H1 (cell line): Measurements from ENCODE around the gene IFIT2. TPM values are rescaled to one million over a fixed set of nuclear protein-coding genes. Genes with fewer than 3 reads are reported as not detected.

Experiments used
- CTCF ChIA-PET: fragments of 300-600 bp; sonication (Branson Sonifier 250); formaldehyde crosslinking; loops from one replicate; lab custom pipeline; 2021; ENCODE audit not compliant: partially characterized antibody; lab: Charles Lee
- POLR2A ChIA-PET: fragments of 300-600 bp; sonication (Branson Sonifier 250); formaldehyde crosslinking; loops from one replicate; lab custom pipeline; 2021; ENCODE audit warnings: inconsistent platforms; ENCODE audit not compliant: partially characterized antibody; lab: Charles Lee
- DNase-seq, 2 experiments: peaks; one replicate each; pipeline versions ENCODE4 v3.0.0 to v3.0.0-alpha.2; 2010 to 2022; ENCODE audit warnings: low spot score in 2 of 2, low read depth in 1 of 2, mixed read lengths in 1 of 2
- FAIRE-seq: peaks from 2 replicates; lab custom pipeline; 2011; peaks lifted over from hg19 to GRCh38; lab: Jason Lieb, UNC
- H2AFZ ChIP-seq: 2 replicates; pipeline ENCODE4 v1.8.1; 2012; ENCODE audit warnings: low read length, inconsistent platforms
- H2AK5ac ChIP-seq: 2 replicates; pipeline ENCODE4 v1.6.1; 2013; ENCODE audit warnings: low read depth, low read length
- H2BK120ac ChIP-seq: replicated peaks from 2 replicates; pipeline ENCODE3; 2013; ENCODE audit warnings: low read depth, low read length, inconsistent platforms
- H2BK12ac ChIP-seq: 2 replicates; pipeline ENCODE4 v1.6.1; 2013; ENCODE audit warnings: low read depth, low read length
- H2BK15ac ChIP-seq: 2 replicates; pipeline ENCODE4 v1.6.1; 2013; ENCODE audit warnings: low read length
- H2BK20ac ChIP-seq: 2 replicates; pipeline ENCODE4 v1.6.1; 2013; ENCODE audit warnings: low read length
- H2BK5ac ChIP-seq: 2 replicates; pipeline ENCODE4 v1.6.1; 2013; ENCODE audit warnings: low read depth, low read length
- H3K14ac ChIP-seq: 2 replicates; pipeline ENCODE4 v1.6.1; 2013; ENCODE audit warnings: inconsistent platforms; ENCODE audit not compliant: insufficient read length
- H3K18ac ChIP-seq: 2 replicates; pipeline ENCODE4 v1.6.1; 2013; ENCODE audit warnings: low read length; ENCODE audit errors: extremely low read depth
- H3K23ac ChIP-seq: 2 replicates; pipeline ENCODE4 v1.6.1; 2013; ENCODE audit warnings: inconsistent platforms; ENCODE audit not compliant: insufficient read length
- H3K23me2 ChIP-seq: 2 replicates; pipeline ENCODE4 v1.6.1; 2013; ENCODE audit warnings: low read depth, low read length
- H3K27ac ChIP-seq: 2 replicates; pipeline ENCODE4 v1.6.1; 2011; ENCODE audit warnings: low read depth, low read length, inconsistent platforms
- H3K27me3 ChIP-seq, 4 experiments: replicated peaks in 1 of 4; 1 replicate in 1 of 4; 2 replicates in 3 of 4; pipeline versions ENCODE4 v1.6.1 to v1.8.1; 2011 to 2013; ENCODE audit warnings: low read length in 3 of 4, mild to moderate bottlenecking in 3 of 4, inconsistent platforms in 2 of 4, mixed read lengths in 2 of 4, moderate library complexity in 1 of 4; ENCODE audit not compliant: control insufficient read depth in 3 of 4, insufficient read depth in 3 of 4; ENCODE audit errors: extremely low read depth in 1 of 4
- H3K36me3 ChIP-seq, 4 experiments: 2 replicates each; pipeline versions ENCODE4 v1.6.1 to v1.8.1; 2011 to 2013; ENCODE audit warnings: mild to moderate bottlenecking in 4 of 4, low read length in 3 of 4, moderate library complexity in 2 of 4, control low read depth in 1 of 4, inconsistent platforms in 1 of 4; ENCODE audit not compliant: insufficient read depth in 4 of 4, control insufficient read depth in 2 of 4
- H3K4ac ChIP-seq: replicated peaks from 2 replicates; pipeline ENCODE3; 2013; ENCODE audit warnings: low read length, low read depth, mixed read lengths, inconsistent platforms; ENCODE audit not compliant: insufficient read length
- H3K4me1 ChIP-seq, 4 experiments: replicated peaks in 1 of 4; 1 replicate in 1 of 4; 2 replicates in 3 of 4; pipeline versions ENCODE4 v1.6.1 to v1.8.1; 2011 to 2013; ENCODE audit warnings: low read length in 3 of 4, inconsistent platforms in 2 of 4, mixed read lengths in 1 of 4; ENCODE audit not compliant: insufficient read depth in 4 of 4, control insufficient read depth in 3 of 4
- H3K4me2 ChIP-seq, 2 experiments: 2 replicates each; pipeline versions ENCODE4 v1.6.1 to v1.8.1; 2011 to 2013; ENCODE audit warnings: low read depth in 2 of 2, low read length in 2 of 2, control low read depth in 1 of 2, inconsistent platforms in 1 of 2, mild to moderate bottlenecking in 1 of 2; ENCODE audit not compliant: insufficient read depth in 1 of 2
- H3K4me3 ChIP-seq, 4 experiments: fragments of 200-600, 300-600 bp in 1 of 4; sonication (generic), shearing (Covaris generic), sonication (Bioruptor Twin) in 1 of 4; 2 replicates each; pipeline versions ENCODE4 v1.5.1 to v1.8.1; 2011 to 2016; ENCODE audit warnings: low read length in 4 of 4, low read depth in 3 of 4, control low read depth in 2 of 4, inconsistent platforms in 2 of 4, mild to moderate bottlenecking in 2 of 4, mixed read lengths in 1 of 4, moderate library complexity in 1 of 4; ENCODE audit not compliant: insufficient read depth in 2 of 4; ENCODE audit errors: extremely low read depth in 1 of 4
- H3K56ac ChIP-seq: replicated peaks from 2 replicates; pipeline ENCODE3; 2013; ENCODE audit warnings: low read depth, mild to moderate bottlenecking, mixed read lengths, low read length, inconsistent platforms; ENCODE audit not compliant: insufficient read length
- H3K79me1 ChIP-seq: 2 replicates; pipeline ENCODE4 v1.6.1; 2013; ENCODE audit warnings: low read depth, low read length, control low read depth
- H3K79me2 ChIP-seq, 2 experiments: 2 replicates each; pipeline versions ENCODE4 v1.6.1 to v1.8.1; 2012 to 2013; ENCODE audit warnings: low read length in 2 of 2, mild to moderate bottlenecking in 2 of 2, inconsistent platforms in 1 of 2; ENCODE audit not compliant: insufficient read depth in 2 of 2, control insufficient read depth in 1 of 2
- H3K9ac ChIP-seq, 4 experiments: replicated peaks in 1 of 4; 1 replicate in 1 of 4; 2 replicates in 3 of 4; pipeline versions ENCODE4 v1.6.1 to v1.8.1; 2011 to 2013; ENCODE audit warnings: low read depth in 3 of 4, low read length in 3 of 4, control low read depth in 2 of 4, mild to moderate bottlenecking in 2 of 4, moderate library complexity in 2 of 4, inconsistent platforms in 1 of 4; ENCODE audit errors: extremely low read depth in 1 of 4
- H3K9me3 ChIP-seq, 2 experiments: 2 replicates each; pipeline versions ENCODE4 v1.6.1 to v1.8.1; 2012 to 2013; ENCODE audit warnings: mild to moderate bottlenecking in 2 of 2, moderate library complexity in 2 of 2, control low read depth in 1 of 2, inconsistent platforms in 1 of 2, low read depth in 1 of 2, low read length in 1 of 2, mixed read lengths in 1 of 2; ENCODE audit not compliant: insufficient read depth in 2 of 2
- H4K20me1 ChIP-seq, 2 experiments: replicated peaks in 1 of 2; 2 replicates each; pipeline versions ENCODE3 to v1.8.1; 2011 to 2013; ENCODE audit warnings: inconsistent platforms in 2 of 2, low read length in 2 of 2, mild to moderate bottlenecking in 1 of 2; ENCODE audit not compliant: insufficient read depth in 2 of 2, control insufficient read depth in 1 of 2
- H4K5ac ChIP-seq: 2 replicates; pipeline ENCODE4 v1.6.1; 2013; ENCODE audit warnings: low read length, low read depth, mixed read lengths, inconsistent platforms; ENCODE audit not compliant: insufficient read length
- H4K8ac ChIP-seq: 2 replicates; pipeline ENCODE4 v1.8.0; 2013; ENCODE audit warnings: mild to moderate bottlenecking, moderate library complexity, low read length, inconsistent platforms; ENCODE audit not compliant: insufficient read depth; ENCODE audit errors: extremely low read depth
- H4K91ac ChIP-seq: replicated peaks from 2 replicates; pipeline ENCODE3; 2013; ENCODE audit warnings: low read length, mixed read lengths, inconsistent platforms; ENCODE audit not compliant: insufficient read length
- CBX8 ChIP-seq: fragments of 300-800, 300-1000 bp; sonication (generic); IDR thresholded peaks from 2 replicates; pipeline ENCODE4 v1.7.1; 2016; ENCODE audit warnings: low read depth, low read length, borderline replicate concordance
- NRF1 ChIP-seq: IDR thresholded peaks from 2 replicates; pipeline ENCODE4 v1.6.1; 2011; ENCODE audit warnings: mild to moderate bottlenecking, low read depth, low read length, improper control_type of control experiment
- SAP30 ChIP-seq: fragments of 300-600 bp; sonication (generic); IDR thresholded peaks from 2 replicates; pipeline ENCODE4 v1.7.1; 2012; ENCODE audit warnings: low read length, moderate library complexity, mild to moderate bottlenecking, inconsistent platforms; ENCODE audit not compliant: insufficient read depth, insufficient replicate concordance
- YY1 ChIP-seq: IDR thresholded peaks from 2 replicates; pipeline ENCODE4 v1.6.1; 2011; ENCODE audit warnings: low read depth, mild to moderate bottlenecking, low read length
- WGBS, 2 experiments: shearing (Covaris generic) in 1 of 2; methylation state at CpG; one replicate each; pipeline versions ENCODE4 v1.1.6 to v1.1.7; 2013 to 2015; ENCODE audit warnings: low lambda C conversion rate in 2 of 2, mixed read lengths in 2 of 2, inconsistent platforms in 1 of 2, low coverage in 1 of 2, missing lambda C conversion rate in 1 of 2; ENCODE audit not compliant: insufficient replicate concordance in 2 of 2, insufficient coverage in 1 of 2, insufficient read length in 1 of 2; ENCODE audit errors: extremely low coverage in 1 of 2, missing lambda C conversion rate in 1 of 2; 5-methylcytosine and 5-hydroxymethylcytosine counted together
- polyA plus RNA-seq, 7 experiments: library from polyadenylated mRNA; depleted of rRNA in 3 of 7; stranded (reverse) in 5 of 7; unstranded in 2 of 7; fragments of >200 nt in 5 of 7; fragments of 200-250 nt in 2 of 7; gene quantifications; 1 replicate in 5 of 7; 2 replicates in 1 of 7; 4 replicates in 1 of 7; pipeline versions ENCODE4 v1.2.1 to v1.2.3, GENCODE V29; 2011 to 2013; ENCODE audit warnings: missing spikeins in 2 of 7, mixed read lengths in 2 of 7
- total RNA-seq: library from RNA; stranded (reverse); fragmentation: NEBNext Ultra II Directional; extraction: Animal tissue kit (Norgen Biotek cat#: 25700); gene quantifications from 2 replicates; pipeline ENCODE4 v1.2.1, GENCODE V29; 2021

The IFIT2 gene
- total and polyA plus RNA-seq, 2 of the 8 experiments (the other 6 are each of a cell fraction or from before 2014, with no cell fraction given) = 0.03 to 0.35 TPM

DNA sequence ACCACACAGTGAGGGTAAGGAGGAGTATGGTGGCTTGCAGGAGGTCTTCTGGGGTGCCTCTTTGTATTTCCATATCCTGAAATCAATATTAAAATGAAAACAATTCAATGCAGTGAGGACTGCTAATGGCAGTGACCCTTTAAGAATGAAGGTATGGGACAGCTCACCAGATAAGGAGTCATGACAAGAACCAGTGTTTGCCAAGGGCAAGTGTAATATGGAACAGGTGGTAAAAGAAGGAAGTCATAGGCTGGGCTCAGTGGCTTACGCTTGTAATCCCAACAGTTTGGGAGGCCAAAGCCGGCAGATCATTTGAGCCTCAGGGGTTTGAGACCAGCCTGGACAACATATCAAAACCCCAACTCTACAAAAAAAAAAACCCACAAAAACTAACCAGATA, 30.3 kb upstream of the IFIT2 start:
- no peak overlapping the region for H2BK20ac ChIP-seq
- WGBS, 2 experiments = 85% methylated on average over 2 of the region's 2 CpGs; no CpG with 5 or more reads in 1 of the 2 experiments
- H3K79me1 ChIP-seq = no peaks in the 10 kb centered on the region
- POLR2A ChIA-PET = interaction anchor here (0.9 kb wide), 1 partner anchor 76 kb away, joined by 3 read pairs; no protein-coding TSS in a partner anchor
- H3K23ac ChIP-seq = no peak overlapping the region
- no peak overlapping the region for H3K56ac ChIP-seq
- H3K27ac ChIP-seq = no peak overlapping the region
- H3K4me1 ChIP-seq = no peaks in the 10 kb centered on the region
- no peaks in the 10 kb centered on the region for H3K79me2 ChIP-seq
- no peaks in the 10 kb centered on the region for H3K36me3 ChIP-seq
- no peaks in the 10 kb centered on the region for H4K20me1 ChIP-seq
- H2AFZ ChIP-seq = no peak overlapping the region
- TF ChIP-seq SAP30 (no peak), CBX8 (no peak), NRF1 (no peak), YY1 (no peak)
- H4K5ac ChIP-seq = no peak overlapping the region
- H2BK12ac ChIP-seq = no peak overlapping the region
- no peak overlapping the region for H2BK5ac ChIP-seq
- H3K4me3 ChIP-seq = no peak overlapping the region
- H3K9ac ChIP-seq = no peak overlapping the region
- CTCF ChIA-PET = interaction anchor here (1.2 to 4.9 kb wide), 4 partner anchors 12 to 97 kb away, joined by 3 to 35 read pairs (median 4); no protein-coding TSS in a partner anchor
- H3K18ac ChIP-seq = no peak overlapping the region
- no peak overlapping the region for H2BK15ac ChIP-seq
- no peak overlapping the region for H2BK120ac ChIP-seq
- H3K4ac ChIP-seq = no peak overlapping the region
- H4K91ac ChIP-seq = no peak overlapping the region
- no peaks in the 10 kb centered on the region for H3K27me3 ChIP-seq
- DNase-seq (no peak), FAIRE-seq (no peak)
- no peak overlapping the region for H3K4me2 ChIP-seq
- H3K23me2 ChIP-seq = no peaks in the 10 kb centered on the region
- H3K9me3 ChIP-seq = no peaks in the 10 kb centered on the region
- no peak overlapping the region for H4K8ac ChIP-seq
- H2AK5ac ChIP-seq = no peak overlapping the region
- no peak overlapping the region for H3K14ac ChIP-seq
